ENCODE data around the gene HOXB9. TPM values are rescaled to one million over a fixed set of nuclear protein-coding genes. Genes with fewer than 3 reads are reported as not detected.

Gene HOXB9
- total RNA-seq, 1 experiment from 2014 or later: 27.8 TPM

DNA sequence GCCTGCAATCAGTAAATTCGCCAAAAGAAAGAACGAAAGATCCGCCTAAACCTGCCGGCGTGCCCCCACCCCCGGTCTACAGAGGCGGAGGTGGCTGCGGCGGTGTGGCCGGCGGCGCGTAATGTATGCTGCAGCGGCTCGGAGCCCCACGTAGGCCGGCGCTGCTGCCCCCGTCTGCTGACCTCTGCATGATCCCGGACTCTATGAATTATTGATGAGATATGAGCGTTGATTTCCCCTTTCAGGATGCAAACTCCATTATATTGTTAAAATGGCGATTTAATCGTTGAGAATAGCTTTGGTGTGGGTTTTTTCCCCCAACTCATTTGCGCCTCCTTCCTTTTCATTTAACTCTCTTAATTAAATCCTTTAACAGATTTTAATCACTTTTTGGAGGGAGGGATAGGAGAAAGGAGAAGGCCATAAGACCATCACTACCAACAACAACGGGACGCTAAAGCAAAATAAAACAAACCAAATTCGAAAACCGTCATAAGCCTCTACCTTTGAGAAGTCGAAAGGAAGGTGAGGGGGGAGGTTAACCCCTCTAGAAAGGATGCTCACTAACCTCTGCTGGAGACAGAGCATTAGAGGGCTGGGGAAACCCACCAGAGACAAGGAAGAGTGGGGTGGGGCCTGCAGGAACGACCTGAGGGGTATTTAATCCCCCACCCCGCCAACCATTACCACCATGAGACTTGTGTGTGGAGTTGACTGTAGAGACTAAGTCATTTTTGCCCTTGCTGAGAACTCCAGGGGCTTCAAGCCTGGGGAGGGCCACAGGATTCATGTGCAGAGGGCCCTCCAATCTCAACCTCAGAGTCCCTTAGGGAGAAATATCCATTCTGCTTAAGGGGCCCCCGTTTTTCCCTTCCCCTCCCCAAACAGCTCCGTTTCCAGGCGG, 39.6 kb downstream of the HOXB9 start:
- Mint-ChIP-seq H3K36me3 (ENCODE audit: insufficient read depth, unreplicated experiment) (peaks cover 95% of the 10 kb centered on the region), H3K27me3 (ENCODE audit: unreplicated experiment) (peaks cover 16% of the 10 kb centered on the region), H3K27ac (ENCODE audit: unreplicated experiment) (peak overlapping the region; percentile 95), H3K9me3 (ENCODE audit: low read depth, unreplicated experiment) (no peaks in the 10 kb centered on the region), H3K4me3 (ENCODE audit: low read depth, unreplicated experiment) (peak overlapping the region; percentile 88), H3K4me1 (ENCODE audit: low read depth, unreplicated experiment) (peaks cover 81% of the 10 kb centered on the region)
- intact Hi-C loops (cut with micrococcal nuclease; ENCODE audit: unreplicated experiment): no loop called here
- CTCF ChIA-PET: interaction anchor here (0.6 to 1.4 kb wide), 3 partner anchors 31 to 251 kb away, joined by 3 to 5 read pairs (median 4); no protein-coding TSS in a partner anchor
- peak; percentile 75 for DNase-seq
- no TSS peak for BruUV-seq (replicated peaks)
- TF ChIP-seq, protein P1, sequence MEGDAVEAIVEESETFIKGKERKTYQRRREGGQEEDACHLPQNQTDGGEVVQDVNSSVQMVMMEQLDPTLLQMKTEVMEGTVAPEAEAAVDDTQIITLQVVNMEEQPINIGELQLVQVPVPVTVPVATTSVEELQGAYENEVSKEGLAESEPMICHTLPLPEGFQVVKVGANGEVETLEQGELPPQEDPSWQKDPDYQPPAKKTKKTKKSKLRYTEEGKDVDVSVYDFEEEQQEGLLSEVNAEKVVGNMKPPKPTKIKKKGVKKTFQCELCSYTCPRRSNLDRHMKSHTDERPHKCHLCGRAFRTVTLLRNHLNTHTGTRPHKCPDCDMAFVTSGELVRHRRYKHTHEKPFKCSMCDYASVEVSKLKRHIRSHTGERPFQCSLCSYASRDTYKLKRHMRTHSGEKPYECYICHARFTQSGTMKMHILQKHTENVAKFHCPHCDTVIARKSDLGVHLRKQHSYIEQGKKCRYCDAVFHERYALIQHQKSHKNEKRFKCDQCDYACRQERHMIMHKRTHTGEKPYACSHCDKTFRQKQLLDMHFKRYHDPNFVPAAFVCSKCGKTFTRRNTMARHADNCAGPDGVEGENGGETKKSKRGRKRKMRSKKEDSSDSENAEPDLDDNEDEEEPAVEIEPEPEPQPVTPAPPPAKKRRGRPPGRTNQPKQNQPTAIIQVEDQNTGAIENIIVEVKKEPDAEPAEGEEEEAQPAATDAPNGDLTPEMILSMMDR (IDR thresholded peaks at IDR 0.05; ENCODE audit: unreplicated experiment): no peak

DNA sequence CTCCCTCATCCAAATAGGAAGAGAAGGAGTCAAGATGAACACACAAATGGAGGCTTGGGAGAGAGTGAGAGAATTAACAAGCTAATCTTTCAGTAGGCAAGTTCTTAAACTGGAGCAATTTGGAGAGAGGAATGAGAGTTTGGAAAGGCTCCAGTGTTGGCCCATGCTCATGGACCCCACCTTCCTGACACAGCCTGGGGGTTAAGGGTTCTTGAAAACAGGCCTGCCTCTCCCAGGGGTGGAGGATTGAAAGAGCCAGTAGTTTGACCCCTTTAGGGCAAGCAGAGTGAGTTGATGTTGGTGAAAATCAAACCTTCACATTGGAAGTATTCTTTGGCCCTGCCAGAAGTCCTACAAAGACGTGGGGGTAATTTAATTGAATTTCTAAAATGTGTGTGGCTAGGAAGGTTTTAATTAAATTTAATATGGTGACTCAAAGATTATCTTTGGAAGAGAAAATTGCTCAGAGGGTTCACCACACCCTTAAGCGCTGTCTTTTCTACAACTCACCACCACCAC, 41.9 kb downstream of the HOXB9 start:
- peak overlapping the region; percentile 88 for H3K4me3 Mint-ChIP-seq (ENCODE audit: low read depth, unreplicated experiment)
- H3K9me3 Mint-ChIP-seq (ENCODE audit: low read depth, unreplicated experiment): no peaks in the 10 kb centered on the region
- peaks cover 78% of the 10 kb centered on the region for H3K4me1 Mint-ChIP-seq (ENCODE audit: low read depth, unreplicated experiment)
- DNase-seq: no peak
- peak overlapping the region; percentile 95 for H3K27ac Mint-ChIP-seq (ENCODE audit: unreplicated experiment)
- peaks cover 24% of the 10 kb centered on the region for H3K27me3 Mint-ChIP-seq (ENCODE audit: unreplicated experiment)
- H3K36me3 Mint-ChIP-seq (ENCODE audit: insufficient read depth, unreplicated experiment): peaks cover 95% of the 10 kb centered on the region
- intact Hi-C loops (cut with micrococcal nuclease; ENCODE audit: unreplicated experiment): no loop called here
- CTCF ChIA-PET: interaction anchor here (0.8 to 0.9 kb wide), 2 partner anchors 22 to 62 kb away, joined by 3 to 4 read pairs; no protein-coding TSS in a partner anchor
- TF ChIP-seq, protein P1 (IDR thresholded peaks at IDR 0.05; ENCODE audit: unreplicated experiment): no peak
- BruUV-seq (replicated peaks): no TSS peak

DNA sequence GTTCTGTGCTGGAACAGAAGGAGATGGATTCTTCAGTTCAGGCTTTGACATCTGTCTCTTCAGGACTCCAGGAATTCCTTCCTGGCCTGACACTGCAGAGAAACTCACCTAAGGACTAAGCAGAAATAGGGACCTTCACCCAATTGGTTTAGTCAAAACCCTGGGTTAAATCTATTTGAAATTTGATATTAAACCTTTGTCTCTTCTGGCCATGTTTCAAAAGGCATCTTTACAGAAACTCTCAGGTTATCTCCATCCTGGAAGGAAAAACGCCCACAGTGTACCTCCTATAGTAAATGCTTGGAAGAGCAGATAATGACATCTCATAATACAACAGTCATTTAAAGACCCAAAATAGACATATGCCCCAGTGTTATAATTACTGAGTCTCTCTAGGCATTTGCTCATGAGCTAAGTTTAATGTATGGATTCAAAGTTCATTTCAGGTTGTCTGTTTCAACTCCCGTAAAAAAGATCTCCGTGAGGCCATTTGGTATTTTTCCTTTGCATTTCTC, 42.4 kb downstream of the HOXB9 start:
- Mint-ChIP-seq H3K4me3 (ENCODE audit: low read depth, unreplicated experiment) (peak overlapping the region; percentile 88), H3K27me3 (ENCODE audit: unreplicated experiment) (peaks cover 29% of the 10 kb centered on the region), H3K4me1 (ENCODE audit: low read depth, unreplicated experiment) (peaks cover 80% of the 10 kb centered on the region), H3K36me3 (ENCODE audit: insufficient read depth, unreplicated experiment) (peaks cover 96% of the 10 kb centered on the region), H3K27ac (ENCODE audit: unreplicated experiment) (peak overlapping the region; percentile 95), H3K9me3 (ENCODE audit: low read depth, unreplicated experiment) (no peaks in the 10 kb centered on the region)
- no peak for DNase-seq
- CTCF ChIA-PET: interaction anchor here (0.6 to 1.5 kb wide), 5 partner anchors 21 to 324 kb away, joined by 3 to 7 read pairs (median 4); no protein-coding TSS in a partner anchor
- intact Hi-C loops (cut with micrococcal nuclease; ENCODE audit: unreplicated experiment): no loop called here
- TF ChIP-seq, protein P1 (IDR thresholded peaks at IDR 0.05; ENCODE audit: unreplicated experiment): no peak
- no TSS peak for BruUV-seq (replicated peaks)

DNA sequence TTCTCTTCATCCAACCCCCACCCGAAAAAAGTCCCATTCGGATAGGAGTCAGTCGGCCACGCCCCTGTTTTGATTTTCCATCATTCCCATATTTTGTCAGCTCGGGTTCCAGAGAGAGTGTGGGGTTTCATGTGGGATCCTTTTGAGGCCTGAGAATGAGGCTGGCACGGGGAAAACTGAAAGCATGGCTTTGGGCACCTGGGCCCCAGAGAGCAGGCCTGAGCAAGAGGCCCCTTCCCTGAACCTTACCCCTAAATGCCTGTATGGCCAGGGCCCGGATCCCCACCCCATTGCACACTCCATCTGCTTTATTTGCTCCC, 43.4 kb downstream of the HOXB9 start:
- no TSS peak for BruUV-seq (replicated peaks)
- Mint-ChIP-seq H3K4me1 (ENCODE audit: low read depth, unreplicated experiment) (peaks cover 71% of the 10 kb centered on the region), H3K9me3 (ENCODE audit: low read depth, unreplicated experiment) (no peaks in the 10 kb centered on the region), H3K27me3 (ENCODE audit: unreplicated experiment) (peaks cover 36% of the 10 kb centered on the region), H3K27ac (ENCODE audit: unreplicated experiment) (peak overlapping the region; percentile 95), H3K36me3 (ENCODE audit: insufficient read depth, unreplicated experiment) (peaks cover 96% of the 10 kb centered on the region), H3K4me3 (ENCODE audit: low read depth, unreplicated experiment) (no peak overlapping the region)
- CTCF ChIA-PET: interaction anchor here (0.7 to 1.5 kb wide), 4 partner anchors 19 to 323 kb away, joined by 3 to 7 read pairs (median 4); no protein-coding TSS in a partner anchor
- DNase-seq: no peak
- intact Hi-C loops (cut with micrococcal nuclease; ENCODE audit: unreplicated experiment): no loop called here
- TF ChIP-seq, protein P1 (IDR thresholded peaks at IDR 0.05; ENCODE audit: unreplicated experiment): no peak

All from Calu3 (cell line).